ENCODE results near the gene FER. TPM values are rescaled to one million over a fixed set of nuclear protein-coding genes. Genes with fewer than 3 reads are reported as not detected.
"Not testable (repeated sequence)": the region's sequence is repeated elsewhere in the genome, so short reads cannot be mapped to it uniquely, and the experiment has no call there.

FER gene
- total and polyA plus RNA-seq, 7 donors, result 1.2 to 36.7 (median 24.2) TPM

GRCh38 chr5:108898707-108899106 lies 151.0 kb downstream of the FER start:
- Histone ChIP-seq H3K9me3 (no peaks in the 10 kb centered on the region), H3K4me1 (no peaks in the 10 kb centered on the region), H3K27me3 (no peaks in the 10 kb centered on the region), H3K36me3 (no peaks in the 10 kb centered on the region), H3K4me3 (no peak overlapping the region), H3K27ac (no peak overlapping the region)
- intact Hi-C loops (cut with DNase I), result no loop called here
- DNase-seq, result no peak
- TF ChIP-seq POLR2A (IDR thresholded peaks at IDR 0.05) (no peak), CTCF (IDR thresholded peaks at IDR 0.05) (no peak), EP300 (IDR thresholded peaks at IDR 0.05) (no peak), POLR2AphosphoS5 (IDR thresholded peaks at IDR 0.05) (no peak)

GRCh38 chr5:108899244-108899643 lies 151.5 kb downstream of the FER start:
- intact Hi-C loops (cut with DNase I); H3K27me3 ChIP-seq; H3K4me3 ChIP-seq; H3K9me3 ChIP-seq; DNase-seq; H3K36me3 ChIP-seq; H3K27ac ChIP-seq; H3K4me1 ChIP-seq: not testable (repeated sequence)
- WGBS, 2 donors, result 57 to 79% methylated on average over 6 of the region's 6 CpGs

- 70 to 88% methylated on average over 3 of the region's 3 CpGs for WGBS, 2 donors
- TF ChIP-seq POLR2AphosphoS5 (IDR thresholded peaks at IDR 0.05), result no peak
- no peak for TF ChIP-seq EP300 (IDR thresholded peaks at IDR 0.05)
- TF ChIP-seq POLR2A (IDR thresholded peaks at IDR 0.05), result no peak
- no peak for TF ChIP-seq CTCF (IDR thresholded peaks at IDR 0.05)
- H3K4me1 ChIP-seq, result no peaks in the 10 kb centered on the region
These were observed 153.0 kb downstream of the FER start for GRCh38 chr5:108900668-108901067.

GRCh38 chr5:108905805-108906204 lies 158.1 kb downstream of the FER start:
- intact Hi-C loops (cut with DNase I), result no loop called here
- DNase-seq, result no peak
- Histone ChIP-seq H3K27me3 (no peaks in the 10 kb centered on the region), H3K4me1 (no peaks in the 10 kb centered on the region), H3K27ac (no peak overlapping the region), H3K36me3 (no peaks in the 10 kb centered on the region), H3K4me3 (no peak overlapping the region), H3K9me3 (no peaks in the 10 kb centered on the region)
- TF ChIP-seq POLR2AphosphoS5 (IDR thresholded peaks at IDR 0.05), result no peak
- no peak for TF ChIP-seq EP300 (IDR thresholded peaks at IDR 0.05)
- TF ChIP-seq POLR2A (IDR thresholded peaks at IDR 0.05), result no peak
- TF ChIP-seq CTCF (IDR thresholded peaks at IDR 0.05), result no peak

More at GRCh38 chr5:108900668-108901067, 153.0 kb downstream of the FER start:
- Histone ChIP-seq H3K9me3 (no peaks in the 10 kb centered on the region), H3K4me3 (no peak overlapping the region), H3K27ac (no peak overlapping the region), H3K27me3 (no peaks in the 10 kb centered on the region), H3K36me3 (no peaks in the 10 kb centered on the region)
- intact Hi-C loops (cut with DNase I), result no loop called here
- DNase-seq, result no peak

- Histone ChIP-seq H3K27ac (no peak overlapping the region), H3K9me3 (no peaks in the 10 kb centered on the region), H3K27me3 (no peaks in the 10 kb centered on the region), H3K4me3 (no peak overlapping the region), H3K4me1 (no peaks in the 10 kb centered on the region), H3K36me3 (no peaks in the 10 kb centered on the region)
- no peak for DNase-seq
- intact Hi-C loops (cut with DNase I), result no loop called here
- TF ChIP-seq CTCF (IDR thresholded peaks at IDR 0.05) (no peak), EP300 (IDR thresholded peaks at IDR 0.05) (no peak), POLR2A (IDR thresholded peaks at IDR 0.05) (no peak), POLR2AphosphoS5 (IDR thresholded peaks at IDR 0.05) (no peak)
- 98% methylated on average over 3 of the region's 3 CpGs for WGBS, 2 donors
These were observed 162.9 kb downstream of the FER start for GRCh38 chr5:108910627-108911026.
